Articular chondrocyte of knee joint (primary cell): ENCODE data around the gene EIF5. TPM values are rescaled to one million over a fixed set of nuclear protein-coding genes. Genes with fewer than 3 reads are reported as not detected.

Experiments
- small RNA-seq: library from RNA; depleted of rRNA; stranded (forward); fragments of <200 nt; gene quantifications from one replicate; pipeline ENCODE3, GENCODE V24; 2012
- total RNA-seq: library from RNA; depleted of rRNA; stranded (reverse); fragments of >200 nt; gene quantifications from 2 replicates; pipeline ENCODE4 v1.2.3, GENCODE V29; 2012

EIF5 gene
- 210 and 211 TPM in 2 replicates for total RNA-seq

DNA sequence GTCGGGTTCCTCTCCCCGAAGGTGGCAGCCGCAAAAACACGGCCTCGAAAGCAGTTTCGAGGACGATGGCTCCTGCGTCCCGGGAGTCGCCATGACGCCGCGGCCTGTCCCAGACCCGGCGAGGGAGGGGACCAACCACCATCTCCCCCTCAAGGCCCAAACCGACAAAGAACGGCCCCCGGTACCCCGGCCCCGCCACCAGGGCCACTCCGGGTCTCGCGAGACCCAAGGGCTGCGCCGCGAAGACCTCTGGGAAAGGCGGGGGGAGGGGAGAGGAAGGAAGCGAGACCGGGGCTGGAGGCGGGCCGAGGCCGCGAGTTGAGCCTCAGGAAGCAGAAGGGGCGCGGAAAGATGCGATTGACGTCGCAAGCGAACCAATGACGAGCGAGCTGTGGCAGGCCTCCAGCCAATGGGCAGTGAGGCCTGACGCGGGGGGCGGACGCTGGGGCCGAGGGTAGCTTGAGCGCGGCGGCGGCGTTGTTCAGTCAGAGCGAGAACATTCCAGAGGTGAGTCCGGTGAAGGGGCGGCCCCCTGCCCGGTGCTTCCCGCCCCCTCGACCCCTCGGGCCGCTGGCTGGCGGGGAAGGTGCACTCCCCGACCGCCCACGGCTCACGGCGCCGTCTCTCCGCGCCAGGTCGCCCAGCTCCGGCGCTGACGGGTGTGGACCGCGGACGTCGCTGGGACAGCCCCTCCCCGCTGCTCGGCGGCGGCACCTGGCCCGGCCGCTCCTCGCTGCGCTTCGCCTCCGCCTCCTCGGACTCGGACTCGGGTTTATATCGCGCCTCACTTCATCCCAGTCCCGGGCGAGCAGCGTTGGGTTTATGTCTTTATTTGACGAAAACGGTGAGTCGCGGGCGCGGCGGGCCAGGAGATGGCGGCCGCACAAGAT, at the start of gene EIF5:
EIF5 (plus strand) TSS at position 484 of the 890 bp plus-strand sequence. CDS start 1,624 bp downstream, outside the sequence.

DNA sequence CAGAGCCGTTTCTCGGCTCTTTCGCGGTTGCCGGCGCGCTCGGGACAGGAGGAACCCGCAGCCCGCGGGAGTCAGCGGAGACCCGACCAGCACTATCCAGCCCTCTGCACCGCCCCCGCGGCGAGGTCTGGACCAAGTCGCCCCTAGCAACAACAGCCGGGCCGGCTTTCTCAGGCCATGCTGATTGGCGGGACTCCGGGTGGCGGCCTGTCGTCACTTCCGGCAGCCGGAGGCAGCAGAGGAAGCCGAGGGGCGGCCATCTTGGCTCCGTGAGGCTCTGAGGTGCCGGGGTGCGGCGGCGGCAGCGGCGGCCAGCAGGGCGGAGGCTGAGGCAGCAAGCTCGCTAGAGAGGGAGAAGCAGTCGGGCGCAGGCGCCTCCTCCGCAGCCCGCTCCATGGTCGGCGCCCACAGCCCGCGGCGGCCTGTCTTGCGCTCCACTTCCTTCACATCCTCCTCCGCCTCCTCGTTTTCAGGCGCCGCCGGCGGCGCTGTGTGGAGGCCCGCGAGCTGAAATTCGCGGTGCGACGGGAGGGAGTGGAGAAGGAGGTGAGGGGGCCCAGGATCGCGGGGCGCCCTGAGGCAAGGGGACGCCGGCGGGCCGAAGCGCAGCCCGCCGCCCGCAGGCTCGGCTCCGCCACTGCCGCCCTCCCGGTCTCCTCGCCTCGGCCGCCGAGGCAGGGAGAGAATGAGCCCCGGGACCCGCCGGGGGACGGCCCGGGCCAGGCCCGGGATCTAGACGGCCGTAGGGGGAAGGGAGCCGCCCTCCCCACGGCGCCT, 51.3 kb downstream of the EIF5 start, which contains the start of gene MARK3:
MARK3 (plus strand) TSS at position 264 of the 777 bp plus-strand sequence. CDS start 615 bp downstream, outside the sequence.

Small RNA genes lying within 50 kb of the gene (small RNA-seq; reads per million reads assigned to genes)
- gene SNORA28: 383 reads per million, percentile 99 among the genes with 10 or more reads in this experiment

Other genes with a start within 250 kb of the EIF5 start
- 0.26 TPM in 1 of 2 replicates, not detected in the other for gene EXOC3L4, start 239.5 kb upstream of the EIF5 start, total RNA-seq
- 57.4 and 60.6 TPM in 2 replicates for gene TNFAIP2, start 210.8 kb upstream of the EIF5 start, total RNA-seq
- 79.2 and 95.4 TPM in 2 replicates for gene MARK3, start 51.2 kb downstream of the EIF5 start, total RNA-seq
- gene CKB, start 188.6 kb downstream of the EIF5 start, total RNA-seq: 33.6 and 66.4 TPM in 2 replicates
- 6.5 and 8.6 TPM in 2 replicates for gene TRMT61A, start 195.0 kb downstream of the EIF5 start, total RNA-seq
- gene BAG5, start 228.4 kb downstream of the EIF5 start, total RNA-seq: 38.5 and 39.3 TPM in 2 replicates
- 27.6 and 33.3 TPM in 2 replicates for gene COA8, start 228.7 kb downstream of the EIF5 start, total RNA-seq